ENCODE data around the gene ARHGAP8. TPM values are rescaled to one million over a fixed set of nuclear protein-coding genes. Genes with fewer than 3 reads are reported as not detected.
A peak's percentile ranks its signal among the peaks of the same experiment; 100 is the strongest.

Gene ARHGAP8
- total and polyA plus RNA-seq, 8 donors, result 7.8 to 63.6 (median 11.3) TPM

DNA sequence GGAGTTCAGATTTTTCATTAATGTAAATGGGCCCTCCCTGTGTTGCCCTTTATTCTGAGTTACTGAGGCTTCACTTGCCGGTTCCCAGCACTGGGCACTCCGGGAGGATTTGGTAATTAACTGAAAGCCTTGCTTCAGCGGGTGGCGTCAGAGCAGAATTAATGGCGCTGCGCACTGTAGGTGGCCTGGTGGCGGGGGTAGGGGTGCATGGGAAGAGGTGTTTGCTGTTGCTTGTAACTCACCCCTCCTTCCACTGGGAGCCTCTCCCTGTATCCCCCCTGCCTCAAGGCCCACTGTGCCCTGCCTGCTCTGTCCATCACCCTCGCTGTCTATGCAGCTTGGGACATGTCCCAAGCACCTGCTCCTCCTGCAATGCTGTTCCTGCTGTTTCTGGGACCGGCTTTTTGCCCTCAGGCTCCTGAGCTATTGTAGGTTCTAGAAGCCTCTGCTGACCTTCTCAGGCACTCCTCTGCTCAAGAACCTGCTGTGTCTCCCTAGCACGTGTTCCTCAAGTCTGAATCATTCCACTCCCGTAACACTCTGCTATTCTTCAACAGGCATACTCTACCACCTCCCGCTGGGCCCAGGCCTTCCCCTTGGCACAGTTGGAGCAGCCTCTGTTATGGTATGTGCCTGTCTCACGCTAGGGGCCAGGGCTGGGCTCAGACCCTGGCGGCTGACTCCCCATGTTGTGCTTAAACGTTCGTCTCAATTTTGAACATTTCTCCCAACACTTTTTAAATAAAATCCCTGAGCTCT is 24.4 kb downstream of the ARHGAP8 start:
- WGBS, 5 donors, result 72 to 75% (median 73%) methylated on average over 16 of the region's 16 CpGs
- Histone ChIP-seq H3K27ac (no peak overlapping the region), H3K4me1 (no peaks in the 10 kb centered on the region), H3K9me3 (peaks cover 0 to 14% (median 7%) of the 10 kb centered on the region in 4 donors), H3K36me3 (no peaks in the 10 kb centered on the region), H3K27me3 (no peaks in the 10 kb centered on the region), H3K4me3 (no peak overlapping the region)
- no peak for DNase-seq
- intact Hi-C loops (cut with DNase I; ENCODE audit: low total_unique reads), result no loop called here
- TF ChIP-seq POLR2AphosphoS5 (IDR thresholded peaks at IDR 0.05) (no peak), EP300 (IDR thresholded peaks at IDR 0.05) (no peak), POLR2A (IDR thresholded peaks at IDR 0.05) (no peak)
- TF ChIP-seq, protein P1, sequence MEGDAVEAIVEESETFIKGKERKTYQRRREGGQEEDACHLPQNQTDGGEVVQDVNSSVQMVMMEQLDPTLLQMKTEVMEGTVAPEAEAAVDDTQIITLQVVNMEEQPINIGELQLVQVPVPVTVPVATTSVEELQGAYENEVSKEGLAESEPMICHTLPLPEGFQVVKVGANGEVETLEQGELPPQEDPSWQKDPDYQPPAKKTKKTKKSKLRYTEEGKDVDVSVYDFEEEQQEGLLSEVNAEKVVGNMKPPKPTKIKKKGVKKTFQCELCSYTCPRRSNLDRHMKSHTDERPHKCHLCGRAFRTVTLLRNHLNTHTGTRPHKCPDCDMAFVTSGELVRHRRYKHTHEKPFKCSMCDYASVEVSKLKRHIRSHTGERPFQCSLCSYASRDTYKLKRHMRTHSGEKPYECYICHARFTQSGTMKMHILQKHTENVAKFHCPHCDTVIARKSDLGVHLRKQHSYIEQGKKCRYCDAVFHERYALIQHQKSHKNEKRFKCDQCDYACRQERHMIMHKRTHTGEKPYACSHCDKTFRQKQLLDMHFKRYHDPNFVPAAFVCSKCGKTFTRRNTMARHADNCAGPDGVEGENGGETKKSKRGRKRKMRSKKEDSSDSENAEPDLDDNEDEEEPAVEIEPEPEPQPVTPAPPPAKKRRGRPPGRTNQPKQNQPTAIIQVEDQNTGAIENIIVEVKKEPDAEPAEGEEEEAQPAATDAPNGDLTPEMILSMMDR (IDR thresholded peaks at IDR 0.05), result no peak

DNA sequence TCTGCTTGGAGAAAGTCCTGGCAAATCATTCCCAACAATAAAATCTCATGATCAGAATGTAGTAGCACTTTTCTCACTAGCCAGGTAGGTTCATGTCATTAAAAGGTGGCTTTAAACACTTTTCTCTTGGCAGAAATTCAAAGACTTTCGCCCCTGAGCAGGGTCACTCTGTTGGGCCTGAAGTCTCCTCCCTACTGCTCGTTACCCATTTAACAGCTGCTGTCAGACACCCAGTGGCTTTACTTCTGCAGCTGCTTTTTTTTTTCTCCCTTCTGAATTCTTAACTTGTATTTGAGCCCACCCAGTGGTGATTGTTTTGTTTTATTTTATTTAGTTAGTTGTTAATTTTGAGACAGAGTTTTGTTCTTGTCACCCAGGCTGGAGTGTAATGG is 25.0 kb downstream of the ARHGAP8 start:
- no peak for DNase-seq
- no peaks in the 10 kb centered on the region for H3K36me3 ChIP-seq
- intact Hi-C loops (cut with DNase I; ENCODE audit: low total_unique reads), result no loop called here
- no peaks in the 10 kb centered on the region for H3K27me3 ChIP-seq
- H3K27ac ChIP-seq, result no peak overlapping the region
- TF ChIP-seq POLR2AphosphoS5 (IDR thresholded peaks at IDR 0.05), result no peak
- TF ChIP-seq, protein P1 (IDR thresholded peaks at IDR 0.05), result no peak
- no peak for TF ChIP-seq POLR2A (IDR thresholded peaks at IDR 0.05)
- no peak overlapping the region for H3K4me3 ChIP-seq
- H3K9me3 ChIP-seq, result peaks cover 0 to 14% (median 7%) of the 10 kb centered on the region in 4 donors
- 23 to 50% (median 39%) methylated on average over 2 of the region's 2 CpGs for WGBS, 5 donors
- peaks cover 0 to 3% (median 0%) of the 10 kb centered on the region in 4 donors for H3K4me1 ChIP-seq

DNA sequence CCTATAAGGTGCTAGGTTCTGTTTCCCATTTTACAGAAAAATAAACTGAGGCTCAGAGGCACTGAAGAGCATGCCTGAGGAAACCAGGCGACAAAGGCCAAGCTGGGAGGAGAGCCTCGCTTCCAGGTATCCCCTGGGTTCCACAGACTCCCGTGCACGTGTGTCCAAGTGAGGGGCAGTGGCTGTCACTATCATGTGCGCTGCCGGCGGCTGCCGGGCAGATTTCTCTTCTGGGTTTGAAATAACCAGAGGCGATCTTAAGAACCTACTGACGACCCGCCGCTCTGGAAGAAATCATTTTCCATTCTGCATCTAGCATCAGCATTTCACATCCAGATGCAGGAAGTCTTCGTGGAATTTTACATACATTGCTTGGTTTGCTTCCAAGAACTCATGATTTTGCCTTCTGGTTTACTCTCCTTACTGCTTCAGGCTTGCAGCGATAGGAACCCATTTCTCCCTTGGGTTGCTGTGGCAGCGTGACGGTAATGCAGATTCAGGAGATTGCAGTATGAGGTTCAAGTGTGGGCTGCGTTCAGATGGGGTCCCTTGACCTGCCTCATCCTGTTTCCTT is 28.6 kb downstream of the ARHGAP8 start:
- Histone ChIP-seq H3K4me3 (no peak overlapping the region), H3K27ac (no peak overlapping the region), H3K9me3 (no peaks in the 10 kb centered on the region), H3K36me3 (no peaks in the 10 kb centered on the region), H3K4me1 (peaks cover 0 to 7% (median 0%) of the 10 kb centered on the region in 4 donors), H3K27me3 (peaks cover 0 to 8% (median 0%) of the 10 kb centered on the region in 3 donors)
- TF ChIP-seq POLR2A (IDR thresholded peaks at IDR 0.05) (no peak), EP300 (IDR thresholded peaks at IDR 0.05) (no peak), POLR2AphosphoS5 (IDR thresholded peaks at IDR 0.05) (no peak)
- TF ChIP-seq, protein P1 (IDR thresholded peaks at IDR 0.05), result no peak
- intact Hi-C loops (cut with DNase I; ENCODE audit: low total_unique reads), result no loop called here
- 77 to 88% (median 86%) methylated on average over 17 of the region's 17 CpGs for WGBS, 5 donors
- no peak for DNase-seq

DNA sequence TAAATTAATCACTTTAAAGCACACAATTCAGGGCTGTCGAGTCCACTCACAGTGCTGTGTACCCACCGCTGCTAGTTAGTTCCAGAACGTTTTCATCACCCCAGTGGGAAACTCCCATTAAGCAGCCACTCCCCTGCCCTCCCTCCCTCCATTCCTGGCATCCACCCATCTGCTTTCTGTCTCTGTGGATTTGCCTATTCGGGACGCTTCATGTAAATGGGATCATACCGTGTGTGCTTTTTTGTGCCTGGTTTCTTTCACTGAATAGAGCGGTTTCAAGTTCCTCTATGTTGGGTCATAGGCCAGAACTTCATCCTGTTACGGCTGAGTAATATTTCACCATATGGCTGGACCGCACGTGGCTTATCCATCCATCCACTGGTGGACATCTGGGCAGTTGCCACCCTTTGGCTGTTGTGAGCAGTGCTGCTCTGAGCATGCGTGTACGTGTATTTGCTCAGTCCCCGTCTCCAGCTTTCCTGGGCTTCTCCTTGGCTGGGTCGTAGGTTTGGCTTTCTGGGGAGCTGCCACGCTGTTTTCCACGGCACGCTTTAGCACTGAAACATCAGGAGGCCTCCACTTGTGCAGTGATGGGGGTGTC is 30.1 kb downstream of the ARHGAP8 start:
- 63 to 71% (median 66%) methylated on average over 17 of the region's 17 CpGs for WGBS, 5 donors
- peaks cover 0 to 8% (median 0%) of the 10 kb centered on the region in 3 donors for H3K27me3 ChIP-seq
- H3K4me1 ChIP-seq, result peaks cover 0 to 7% (median 0%) of the 10 kb centered on the region in 4 donors
- TF ChIP-seq POLR2AphosphoS5 (IDR thresholded peaks at IDR 0.05), result peak in 1 of 3 donors; percentile 38
- no peak for TF ChIP-seq EP300 (IDR thresholded peaks at IDR 0.05)
- peak overlapping the region in 1 of 5 donors; percentile 34 for H3K27ac ChIP-seq
- H3K4me3 ChIP-seq, result no peak overlapping the region
- intact Hi-C loops (cut with DNase I; ENCODE audit: low total_unique reads), result no loop called here
- peak in 1 of 2 donors; percentile 47 for DNase-seq
- peaks cover 0 to 6% (median 0%) of the 10 kb centered on the region in 4 donors for H3K36me3 ChIP-seq
- no peaks in the 10 kb centered on the region for H3K9me3 ChIP-seq
